ENCODE measurements around the gene DSCAM.

DNA sequence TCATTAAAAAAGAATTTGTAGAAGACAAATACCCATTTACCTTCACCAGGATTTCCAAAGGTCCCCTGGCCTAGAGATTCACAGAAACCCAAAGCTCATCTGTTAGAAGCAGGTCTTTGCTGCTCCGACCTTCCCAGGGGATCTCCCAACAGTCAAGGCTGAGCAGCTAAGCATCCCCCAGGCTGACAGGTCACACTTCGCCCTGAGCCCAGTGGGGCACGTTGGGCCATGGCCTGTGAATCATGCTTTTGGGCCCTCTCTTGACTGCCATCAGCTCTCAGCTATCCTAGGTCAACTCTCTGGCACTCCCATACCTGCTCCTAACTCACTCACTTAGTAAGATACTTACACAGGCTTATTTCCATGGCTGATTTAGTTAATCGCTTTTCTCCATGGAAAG lies 157.7 kb downstream of the DSCAM start:
- TF ChIP-seq, protein P1, sequence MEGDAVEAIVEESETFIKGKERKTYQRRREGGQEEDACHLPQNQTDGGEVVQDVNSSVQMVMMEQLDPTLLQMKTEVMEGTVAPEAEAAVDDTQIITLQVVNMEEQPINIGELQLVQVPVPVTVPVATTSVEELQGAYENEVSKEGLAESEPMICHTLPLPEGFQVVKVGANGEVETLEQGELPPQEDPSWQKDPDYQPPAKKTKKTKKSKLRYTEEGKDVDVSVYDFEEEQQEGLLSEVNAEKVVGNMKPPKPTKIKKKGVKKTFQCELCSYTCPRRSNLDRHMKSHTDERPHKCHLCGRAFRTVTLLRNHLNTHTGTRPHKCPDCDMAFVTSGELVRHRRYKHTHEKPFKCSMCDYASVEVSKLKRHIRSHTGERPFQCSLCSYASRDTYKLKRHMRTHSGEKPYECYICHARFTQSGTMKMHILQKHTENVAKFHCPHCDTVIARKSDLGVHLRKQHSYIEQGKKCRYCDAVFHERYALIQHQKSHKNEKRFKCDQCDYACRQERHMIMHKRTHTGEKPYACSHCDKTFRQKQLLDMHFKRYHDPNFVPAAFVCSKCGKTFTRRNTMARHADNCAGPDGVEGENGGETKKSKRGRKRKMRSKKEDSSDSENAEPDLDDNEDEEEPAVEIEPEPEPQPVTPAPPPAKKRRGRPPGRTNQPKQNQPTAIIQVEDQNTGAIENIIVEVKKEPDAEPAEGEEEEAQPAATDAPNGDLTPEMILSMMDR (IDR thresholded peaks at IDR 0.05): no peak
- TF ChIP-seq POLR2A (IDR thresholded peaks at IDR 0.05): no peak
